HCT116 (cell line): ENCODE data around the gene ADD3. TPM values are rescaled to one million over a fixed set of nuclear protein-coding genes. Genes with fewer than 3 reads are reported as not detected.

ENCODE experiments used
- ATAC-seq: fragments of 200-7000 bp; cut with Tn5 transposase; 2 replicates; pipeline ENCODE4 v1.9.1; 2020; ENCODE audit warnings: mild to moderate bottlenecking, moderate library complexity
- BruUV-seq: library from RNA; stranded (reverse); fragments of 400-500 nt; replicated peaks from 2 replicates; lab custom pipeline; 2021; lab: Mats Ljungman, UMichigan
- CTCF ChIA-PET: fragments of 300-600 bp; sonication (Branson Sonifier 250); formaldehyde crosslinking; loops from one replicate; lab custom pipeline; 2021; ENCODE audit warnings: antibody characterized with exemption; lab: Charles Lee
- POLR2A ChIA-PET: fragments of 300-600, 350-600 bp; sonication (Branson Sonifier 250); formaldehyde crosslinking; loops from one replicate; lab custom pipeline; 2021; ENCODE audit warnings: antibody characterized with exemption; lab: Charles Lee
- RAD21 ChIA-PET, 2 experiments: fragments of 300-600 bp; sonication (Branson Sonifier 250); formaldehyde crosslinking; loops; one replicate each; lab custom pipeline; 2023; ENCODE audit warnings: low total read pairs in 2 of 2; ENCODE audit not compliant: uncharacterized antibody in 2 of 2, unreplicated experiment in 2 of 2, low non-redundant PET in 1 of 2; lab: Charles Lee
- DNase-seq: peaks from one replicate; pipeline ENCODE4 v3.0.0-alpha.2; 2010; ENCODE audit warnings: low read depth, low spot score
- H2AFZ ChIP-seq: fragments of 200-600 bp; shearing (Covaris generic), sonication (generic); 2 replicates; pipeline ENCODE4 v1.6.1; 2017; ENCODE audit warnings: low read depth, mixed run types, mixed read lengths, antibody characterized with exemption, low read length; ENCODE audit not compliant: poor library complexity, severe bottlenecking
- H3K27ac ChIP-seq: 2 replicates; pipeline ENCODE4 v1.5.1; 2012; ENCODE audit warnings: low read depth, low read length
- H3K27me3 ChIP-seq: fragments of 200-600 bp; sonication (generic); 2 replicates; pipeline ENCODE4 v1.6.1; 2016; ENCODE audit warnings: mixed run types, low read length, mixed read lengths; ENCODE audit not compliant: insufficient read depth
- H3K36me3 ChIP-seq, 2 experiments: fragments of 200-500 bp in 1 of 2; fragments of 200-600 bp in 1 of 2; sonication (Bioruptor generic) in 1 of 2; sonication (generic) in 1 of 2; 2 replicates each; pipeline versions ENCODE4 v1.5.1 to v1.6.1; 2014 to 2016; ENCODE audit warnings: low read length in 2 of 2, inconsistent platforms in 1 of 2, mixed read lengths in 1 of 2, mixed run types in 1 of 2; ENCODE audit not compliant: insufficient read depth in 2 of 2, control insufficient read depth in 1 of 2
- H3K4me1 ChIP-seq, 2 experiments: fragments of 200-600 bp in 1 of 2; sonication (generic) in 1 of 2; 2 replicates each; pipeline versions ENCODE4 v1.5.1 to v1.6.1; 2012 to 2017; ENCODE audit warnings: low read length in 2 of 2, inconsistent platforms in 1 of 2, mild to moderate bottlenecking in 1 of 2, mixed read lengths in 1 of 2, mixed run types in 1 of 2, moderate library complexity in 1 of 2; ENCODE audit not compliant: insufficient read depth in 2 of 2, control insufficient read depth in 1 of 2
- H3K4me2 ChIP-seq: fragments of 200-600 bp; sonication (generic); 2 replicates; pipeline ENCODE4 v1.6.1; 2017; ENCODE audit warnings: mixed run types, low read length, mixed read lengths
- H3K4me3 ChIP-seq, 2 experiments: fragments of 200-600 bp in 1 of 2; sonication (generic) in 1 of 2; replicated peaks in 1 of 2; 2 replicates each; pipeline ENCODE4 v1.5.1; 2011 to 2016; ENCODE audit warnings: low read length in 2 of 2, control low read depth in 1 of 2, low read depth in 1 of 2, mild to moderate bottlenecking in 1 of 2, mixed read lengths in 1 of 2, mixed run types in 1 of 2
- H3K79me2 ChIP-seq: fragments of 200-600 bp; sonication (generic); 2 replicates; pipeline ENCODE4 v1.6.1; 2017; ENCODE audit warnings: mild to moderate bottlenecking, mixed run types, low read length, moderate library complexity, mixed read lengths; ENCODE audit not compliant: insufficient read depth
- H3K9ac ChIP-seq: fragments of 200-600 bp; sonication (generic); 2 replicates; pipeline ENCODE4 v1.6.1; 2016; ENCODE audit warnings: low read length, mixed read lengths
- H3K9me2 ChIP-seq: fragments of 200-600 bp; sonication (generic), shearing (Covaris generic); 2 replicates; pipeline ENCODE4 v1.6.1; 2017; ENCODE audit warnings: mixed run types, mild to moderate bottlenecking, moderate library complexity; ENCODE audit not compliant: insufficient read depth
- H3K9me3 ChIP-seq, 2 experiments: fragments of 200-500 bp in 1 of 2; fragments of 200-600 bp in 1 of 2; sonication (Bioruptor generic) in 1 of 2; sonication (generic) in 1 of 2; 2 replicates each; pipeline ENCODE4 v1.6.1; 2014 to 2017; ENCODE audit warnings: low read length in 2 of 2, mixed read lengths in 2 of 2, inconsistent platforms in 1 of 2, low read depth in 1 of 2, mild to moderate bottlenecking in 1 of 2, mixed run types in 1 of 2, moderate library complexity in 1 of 2; ENCODE audit not compliant: control insufficient read depth in 1 of 2, insufficient read depth in 1 of 2
- H4K20me1 ChIP-seq: fragments of 200-600 bp; sonication (generic), shearing (Covaris generic); 2 replicates; pipeline ENCODE4 v1.6.1; 2017; ENCODE audit warnings: mixed run types, mild to moderate bottlenecking, moderate library complexity; ENCODE audit not compliant: insufficient read depth
- ATF3 ChIP-seq: IDR thresholded peaks from 2 replicates; pipeline ENCODE4 v1.6.1; 2012
- EZH2 ChIP-seq: fragments of 200-600 bp; sonication (generic); IDR thresholded peaks from 2 replicates; pipeline ENCODE4 v1.6.1; 2017; ENCODE audit warnings: antibody characterized with exemption, mixed run types
- EZH2phosphoT487 ChIP-seq: fragments of 200-600 bp; IDR thresholded peaks from 2 replicates; pipeline ENCODE4 v1.6.1; 2018; ENCODE audit warnings: antibody characterized with exemption, borderline replicate concordance
- JUND ChIP-seq: IDR thresholded peaks from 2 replicates; pipeline ENCODE4 v1.6.1; 2012
- POLR2A ChIP-seq: IDR thresholded peaks from 2 replicates; pipeline ENCODE4 v1.7.0; 2011; ENCODE audit warnings: borderline replicate concordance; ENCODE audit not compliant: insufficient read depth, insufficient read length; ENCODE audit errors: extremely low read depth
- POLR2AphosphoS5 ChIP-seq: IDR thresholded peaks from 2 replicates; pipeline ENCODE4 v1.6.1; 2011; ENCODE audit warnings: mild to moderate bottlenecking, low read depth, low read length, moderate library complexity
- SIN3A ChIP-seq: IDR thresholded peaks from 2 replicates; pipeline ENCODE4 v1.6.1; 2012; ENCODE audit warnings: low read depth
- SRF ChIP-seq: IDR thresholded peaks from 2 replicates; pipeline ENCODE4 v1.6.1; 2012; ENCODE audit warnings: low read depth
- YY1 ChIP-seq: IDR thresholded peaks from 2 replicates; pipeline ENCODE4 v1.6.1; 2011; ENCODE audit warnings: low read length, low read depth, moderate library complexity, mild to moderate bottlenecking; ENCODE audit not compliant: insufficient replicate concordance; ENCODE audit errors: extremely low read depth
- ZBTB33 ChIP-seq: IDR thresholded peaks from 2 replicates; pipeline ENCODE4 v1.6.1; 2011; ENCODE audit warnings: mild to moderate bottlenecking, low read length, moderate library complexity; ENCODE audit not compliant: insufficient replicate concordance; ENCODE audit errors: extremely low read depth
- ZNF274 ChIP-seq: fragments of 200-500 bp; sonication (Bioruptor generic); IDR thresholded peaks from 2 replicates; pipeline ENCODE4 v1.6.1; 2014; ENCODE audit warnings: mild to moderate bottlenecking, low read depth, low read length, inconsistent platforms
- intact Hi-C: fragments of 100-400 bp; cut with micrococcal nuclease; formaldehyde crosslinking; loops from 2 replicates; pipeline ENCODE4 v1.10.0; 2022
- total RNA-seq: library from RNA; stranded (reverse); gene quantifications from one replicate; pipeline ENCODE4 v1.2.1, GENCODE V29; 2021; ENCODE audit not compliant: unreplicated experiment

Gene ADD3
- total RNA-seq, 1 experiment from 2014 or later: 41.1 TPM

- Histone ChIP-seq H4K20me1 (no peaks in the 10 kb centered on the region), H3K4me1 (no peaks in the 10 kb centered on the region), H3K9me2 (no peaks in the 10 kb centered on the region), H3K36me3 (no peaks in the 10 kb centered on the region), H3K4me2 (no peak overlapping the region), H3K4me3 (no peak overlapping the region), H3K9me3 (no peaks in the 10 kb centered on the region), H3K27ac (no peak overlapping the region), H3K27me3 (no peaks in the 10 kb centered on the region), H3K9ac (no peak overlapping the region), H2AFZ (no peak overlapping the region), H3K79me2 (no peaks in the 10 kb centered on the region)
- RAD21 ChIA-PET: no interaction called here
- POLR2A ChIA-PET: no interaction called here
- DNase-seq: no peak
- intact Hi-C loops: no loop called here
- no peak for ATAC-seq
- TF ChIP-seq SIN3A (no peak), YY1 (no peak)
- CTCF ChIA-PET: no interaction called here
- BruUV-seq: no TSS peak
Observed at GRCh38 chr10:109997233-109997632, 10.6 kb upstream of the ADD3 start.

- H3K27ac ChIP-seq: no peak overlapping the region
- RAD21 ChIA-PET: no interaction called here
- H3K27me3 ChIP-seq: no peaks in the 10 kb centered on the region
- TF ChIP-seq ZBTB33 (no peak), JUND (no peak), POLR2A (no peak), EZH2phosphoT487 (no peak), POLR2AphosphoS5 (no peak), SIN3A (no peak), ZNF274 (no peak), YY1 (no peak), ATF3 (no peak), SRF (no peak), EZH2 (no peak)
- TF ChIP-seq, all 23 proteins: peak for 0
- Histone ChIP-seq H2AFZ (no peak overlapping the region), H3K9ac (no peak overlapping the region), H3K4me2 (no peak overlapping the region), H3K4me3 (no peak overlapping the region), H3K36me3 (no peaks in the 10 kb centered on the region), H3K9me2 (no peaks in the 10 kb centered on the region), H3K9me3 (no peaks in the 10 kb centered on the region), H3K79me2 (no peaks in the 10 kb centered on the region), H4K20me1 (no peaks in the 10 kb centered on the region), H3K4me1 (no peaks in the 10 kb centered on the region)
- CTCF ChIA-PET: no interaction called here
- no TSS peak for BruUV-seq
- ATAC-seq (no peak), DNase-seq (no peak)
- POLR2A ChIA-PET: no interaction called here
- intact Hi-C loops: no loop called here
Observed at GRCh38 chr10:109998513-109998912, 9.3 kb upstream of the ADD3 start.
